ENCODE measurements around the gene MGMT.

DNA sequence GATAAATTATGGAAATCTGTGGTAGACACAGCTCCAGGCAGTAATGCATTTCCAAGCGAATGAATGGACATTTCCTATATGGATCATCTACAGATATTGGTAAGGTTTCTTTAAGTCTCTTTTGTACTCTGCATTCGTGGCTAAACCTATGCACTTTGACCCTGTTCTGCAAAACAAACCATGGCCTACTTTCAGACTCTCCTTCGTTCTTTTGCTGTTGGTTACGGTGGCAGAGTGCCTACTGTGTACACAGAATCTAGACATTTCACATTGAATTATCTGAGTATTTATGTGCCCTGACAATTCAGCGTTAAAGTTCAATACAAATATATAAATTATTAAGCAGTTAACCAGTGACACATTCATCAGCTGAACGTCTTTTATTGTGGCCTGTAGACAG lies 93.3 kb downstream of the MGMT start:
- TF ChIP-seq, protein P1, sequence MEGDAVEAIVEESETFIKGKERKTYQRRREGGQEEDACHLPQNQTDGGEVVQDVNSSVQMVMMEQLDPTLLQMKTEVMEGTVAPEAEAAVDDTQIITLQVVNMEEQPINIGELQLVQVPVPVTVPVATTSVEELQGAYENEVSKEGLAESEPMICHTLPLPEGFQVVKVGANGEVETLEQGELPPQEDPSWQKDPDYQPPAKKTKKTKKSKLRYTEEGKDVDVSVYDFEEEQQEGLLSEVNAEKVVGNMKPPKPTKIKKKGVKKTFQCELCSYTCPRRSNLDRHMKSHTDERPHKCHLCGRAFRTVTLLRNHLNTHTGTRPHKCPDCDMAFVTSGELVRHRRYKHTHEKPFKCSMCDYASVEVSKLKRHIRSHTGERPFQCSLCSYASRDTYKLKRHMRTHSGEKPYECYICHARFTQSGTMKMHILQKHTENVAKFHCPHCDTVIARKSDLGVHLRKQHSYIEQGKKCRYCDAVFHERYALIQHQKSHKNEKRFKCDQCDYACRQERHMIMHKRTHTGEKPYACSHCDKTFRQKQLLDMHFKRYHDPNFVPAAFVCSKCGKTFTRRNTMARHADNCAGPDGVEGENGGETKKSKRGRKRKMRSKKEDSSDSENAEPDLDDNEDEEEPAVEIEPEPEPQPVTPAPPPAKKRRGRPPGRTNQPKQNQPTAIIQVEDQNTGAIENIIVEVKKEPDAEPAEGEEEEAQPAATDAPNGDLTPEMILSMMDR (conservative IDR thresholded peaks at IDR 0.05), result no peak
- TF ChIP-seq EZH2 (IDR thresholded peaks at IDR 0.05; ENCODE audit: low read depth), result no peak

Data from PC-9 (cell line).